Fibroblast of pulmonary artery (primary cell): ENCODE measurements around the gene CLDN7.

ENCODE experiments used
- DNase-seq: peaks from one replicate; pipeline ENCODE4 v3.0.0-alpha.2; 2010; ENCODE audit warnings: low read depth
- H3K4me3 ChIP-seq: replicated peaks from 2 replicates; pipeline ENCODE4 v1.5.1; 2011; ENCODE audit warnings: low read depth, mild to moderate bottlenecking, control low read depth, low read length, moderate library complexity
- TF ChIP-seq, protein P1 (sequence below): IDR thresholded peaks from 2 replicates; pipeline ENCODE4 v1.5.1; 2011; ENCODE audit warnings: mild to moderate bottlenecking, control low read depth, low read length, inconsistent platforms; ENCODE audit errors: missing control alignments

The CLDN7 gene

DNA sequence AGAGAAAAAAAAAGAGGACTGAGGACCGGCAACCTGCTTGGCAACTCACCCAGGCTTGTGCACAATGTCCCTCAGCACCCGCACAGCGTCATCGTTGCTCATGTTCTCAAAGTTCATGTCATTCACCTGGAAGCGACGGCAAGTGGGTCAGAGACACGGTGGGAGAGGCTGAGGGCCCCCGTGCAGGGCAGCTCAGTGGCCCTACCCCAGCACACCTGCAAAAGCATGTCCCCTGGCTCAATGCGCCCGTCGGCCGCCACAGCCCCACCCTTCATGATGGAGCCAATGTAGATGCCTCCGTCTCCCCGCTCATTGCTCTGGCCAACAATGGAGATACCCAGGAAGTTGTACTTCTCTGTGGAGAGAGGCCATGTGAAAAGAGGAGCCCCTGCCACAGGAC lies 33.4 kb downstream of the CLDN7 start:
- no peak for DNase-seq
- H3K4me3 ChIP-seq, result no peak overlapping the region
- TF ChIP-seq, protein P1, sequence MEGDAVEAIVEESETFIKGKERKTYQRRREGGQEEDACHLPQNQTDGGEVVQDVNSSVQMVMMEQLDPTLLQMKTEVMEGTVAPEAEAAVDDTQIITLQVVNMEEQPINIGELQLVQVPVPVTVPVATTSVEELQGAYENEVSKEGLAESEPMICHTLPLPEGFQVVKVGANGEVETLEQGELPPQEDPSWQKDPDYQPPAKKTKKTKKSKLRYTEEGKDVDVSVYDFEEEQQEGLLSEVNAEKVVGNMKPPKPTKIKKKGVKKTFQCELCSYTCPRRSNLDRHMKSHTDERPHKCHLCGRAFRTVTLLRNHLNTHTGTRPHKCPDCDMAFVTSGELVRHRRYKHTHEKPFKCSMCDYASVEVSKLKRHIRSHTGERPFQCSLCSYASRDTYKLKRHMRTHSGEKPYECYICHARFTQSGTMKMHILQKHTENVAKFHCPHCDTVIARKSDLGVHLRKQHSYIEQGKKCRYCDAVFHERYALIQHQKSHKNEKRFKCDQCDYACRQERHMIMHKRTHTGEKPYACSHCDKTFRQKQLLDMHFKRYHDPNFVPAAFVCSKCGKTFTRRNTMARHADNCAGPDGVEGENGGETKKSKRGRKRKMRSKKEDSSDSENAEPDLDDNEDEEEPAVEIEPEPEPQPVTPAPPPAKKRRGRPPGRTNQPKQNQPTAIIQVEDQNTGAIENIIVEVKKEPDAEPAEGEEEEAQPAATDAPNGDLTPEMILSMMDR, result no peak

DNA sequence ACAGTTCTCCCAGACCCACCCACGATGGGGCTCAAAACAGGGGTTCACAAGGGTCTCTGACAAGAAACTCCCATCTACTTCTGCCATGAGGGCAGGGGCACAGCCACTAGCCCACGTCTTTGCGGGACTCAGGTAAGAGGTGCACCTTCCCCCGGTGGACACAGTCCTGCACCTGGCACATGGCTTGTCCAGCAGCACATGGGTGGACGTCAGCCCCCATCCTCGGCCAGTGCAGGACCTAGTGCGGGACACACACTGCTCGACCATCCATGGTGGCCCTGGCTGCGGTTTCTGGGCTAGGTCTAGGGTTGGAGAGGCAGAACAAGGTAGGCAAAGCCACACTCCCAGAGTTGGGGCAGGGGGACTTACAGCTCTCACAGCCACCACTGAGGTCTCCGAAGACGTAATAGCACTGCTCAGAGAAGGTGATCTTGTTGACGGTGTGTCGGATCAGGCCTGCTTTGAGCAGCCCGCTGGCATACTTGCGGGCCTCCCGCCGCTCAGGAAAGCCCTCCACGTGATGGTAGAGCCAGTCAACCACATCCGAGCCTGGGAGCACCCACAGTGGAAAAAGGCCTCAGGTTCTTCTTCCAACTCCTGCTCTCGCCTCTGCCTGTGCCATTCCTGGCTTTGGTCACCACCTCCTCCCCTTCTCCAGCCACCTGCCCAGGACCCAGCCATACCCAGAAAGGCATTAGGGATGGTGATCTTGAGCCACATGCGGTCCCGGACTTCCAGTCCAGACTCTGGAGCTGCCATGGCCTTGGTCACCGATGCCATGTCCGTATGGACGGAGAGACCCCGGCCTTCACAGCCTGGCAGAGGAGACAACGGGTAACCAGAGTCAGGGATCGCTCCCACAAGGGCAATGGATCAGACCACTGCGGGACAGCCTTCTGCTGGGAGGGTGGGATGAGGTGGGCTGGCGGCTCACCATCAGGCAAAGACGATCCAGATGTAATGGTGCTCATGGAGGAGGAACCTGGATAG lies 35.3 kb downstream of the CLDN7 start:
- TF ChIP-seq, protein P1, result no peak
- no peak overlapping the region for H3K4me3 ChIP-seq
- DNase-seq, result no peak

DNA sequence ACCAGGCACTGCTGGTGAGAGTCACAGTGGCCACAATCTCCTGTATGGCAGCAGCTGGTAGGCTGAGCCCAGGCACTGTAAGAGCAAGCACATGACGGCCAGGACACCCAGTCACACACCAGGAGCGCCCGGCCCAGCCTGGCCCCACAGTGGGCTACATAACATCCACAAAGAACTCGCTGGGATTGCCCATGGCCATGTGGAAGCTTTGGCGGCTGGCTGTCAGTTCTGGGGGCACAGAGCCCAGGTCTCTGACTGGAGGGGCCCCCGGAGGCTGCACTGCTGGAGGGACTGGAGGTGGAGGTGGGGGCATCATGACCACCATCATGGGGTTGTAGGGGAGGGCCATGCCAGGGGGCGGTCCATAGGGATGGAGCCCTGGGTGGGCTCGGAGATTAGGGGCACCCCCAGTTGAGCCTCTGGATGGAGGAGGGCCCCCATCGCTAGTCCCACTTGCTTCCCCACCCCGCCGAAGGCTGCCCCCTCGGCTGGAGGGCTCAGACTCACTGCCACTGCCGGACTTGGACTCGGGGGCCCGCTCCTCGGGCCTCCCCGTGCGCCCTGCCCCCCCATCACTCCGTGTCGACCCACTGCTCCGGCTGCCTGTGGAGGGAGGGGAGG lies 36.5 kb downstream of the CLDN7 start:
- TF ChIP-seq, protein P1, result no peak
- no peak for DNase-seq
- H3K4me3 ChIP-seq, result no peak overlapping the region

DNA sequence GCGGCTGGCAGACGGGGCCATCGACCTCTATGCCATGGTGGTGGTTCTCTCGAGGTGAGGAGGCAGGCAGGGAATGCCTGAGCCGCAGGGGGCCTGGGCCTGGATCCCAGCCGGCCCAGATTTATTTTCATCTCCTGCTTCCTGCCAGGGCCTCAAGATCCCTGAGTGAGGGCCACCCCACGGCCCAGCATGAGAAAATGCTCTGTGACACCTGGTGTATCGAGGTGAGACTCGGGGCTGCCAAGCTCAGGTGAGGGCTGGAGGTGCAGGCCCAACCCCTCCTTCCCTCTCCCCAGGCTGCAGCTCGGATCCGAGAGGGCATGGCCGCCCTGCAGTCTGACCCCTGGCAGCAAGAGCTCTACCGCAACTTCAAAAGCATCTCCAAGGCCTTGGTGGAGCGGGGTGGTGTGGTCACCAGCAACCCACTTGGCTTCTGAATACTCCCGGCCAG lies 37.6 kb downstream of the CLDN7 start:
- TF ChIP-seq, protein P1, result no peak
- DNase-seq, result no peak
- no peak overlapping the region for H3K4me3 ChIP-seq

DNA sequence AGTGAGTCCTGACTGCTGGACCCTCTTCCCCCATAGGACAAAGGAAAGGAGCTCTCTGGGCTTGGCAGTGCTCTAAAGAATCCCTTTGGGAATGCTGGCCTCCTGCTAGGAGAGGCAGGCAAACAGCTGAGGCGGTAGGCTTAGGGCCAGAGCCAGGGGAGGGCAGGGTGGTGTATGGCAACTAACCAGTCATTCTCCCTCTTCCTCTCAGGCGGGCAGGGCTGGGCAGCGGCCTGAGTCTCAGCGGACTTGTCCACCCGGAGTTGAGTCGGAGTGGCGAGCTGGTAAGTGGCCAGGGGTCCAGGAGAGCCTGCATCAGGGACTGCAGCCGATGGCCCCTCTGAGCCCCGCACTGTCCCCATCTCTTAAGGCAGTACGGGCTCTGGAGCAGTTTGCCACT lies 38.2 kb downstream of the CLDN7 start:
- TF ChIP-seq, protein P1, result no peak
- no peak overlapping the region for H3K4me3 ChIP-seq

DNA sequence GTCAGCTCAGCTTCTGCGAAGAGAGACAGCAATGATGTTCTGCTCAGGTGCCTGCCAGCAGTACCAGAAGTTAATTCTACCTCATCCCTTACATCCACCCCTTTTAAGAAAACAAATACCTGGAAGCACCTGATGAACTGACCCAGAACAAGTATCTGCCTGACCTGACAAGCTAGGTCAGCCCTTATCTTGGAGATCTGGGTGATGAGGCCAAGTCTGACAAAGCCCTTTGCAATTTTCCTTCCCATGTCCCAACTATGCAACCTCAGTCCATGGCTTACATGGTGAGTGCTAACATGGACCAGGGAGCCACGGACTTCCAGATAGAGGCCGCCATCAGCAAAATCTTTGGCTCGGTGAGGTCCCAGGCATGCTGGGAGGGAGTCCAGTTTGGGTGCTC lies 38.9 kb downstream of the CLDN7 start:
- TF ChIP-seq, protein P1, result no peak
- no peak for DNase-seq
- no peak overlapping the region for H3K4me3 ChIP-seq

More for the DNA sequence above, 38.2 kb downstream of the CLDN7 start:
- DNase-seq, result no peak

DNA sequence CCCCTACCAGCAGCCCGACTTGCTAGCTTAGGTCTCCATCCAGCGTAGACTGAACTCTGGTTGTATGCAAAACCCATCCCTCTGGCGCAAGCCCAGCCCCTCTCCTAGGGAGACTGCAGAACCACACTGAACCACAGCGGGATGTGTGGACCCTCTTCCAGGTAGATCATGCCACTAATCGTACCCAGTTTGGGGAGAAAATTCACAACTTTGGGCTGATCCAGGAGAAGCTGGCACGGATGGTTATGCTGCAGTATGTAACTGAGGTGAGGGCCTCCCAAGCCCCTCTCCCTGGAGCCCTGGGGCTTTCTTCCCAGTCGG lies 39.3 kb downstream of the CLDN7 start:
- no peak overlapping the region for H3K4me3 ChIP-seq
- no peak for DNase-seq
- TF ChIP-seq, protein P1, result no peak
